Brain microvascular endothelial cell (primary cell): ENCODE measurements around the gene ADISSP.

Experiments
- DNase-seq: peaks from one replicate; pipeline ENCODE4 v3.0.0-alpha.2; 2020
- H3K27ac ChIP-seq: fragments of 250-450 bp; sonication (Bioruptor Pico); 2 replicates; pipeline ENCODE4 v1.5.1; 2020; ENCODE audit warnings: mild to moderate bottlenecking, moderate library complexity
- H3K27me3 ChIP-seq: fragments of 250-450 bp; sonication (Bioruptor Pico); replicated peaks from 2 replicates; pipeline ENCODE4 v1.5.1; 2020; ENCODE audit warnings: mild to moderate bottlenecking
- H3K36me3 ChIP-seq: fragments of 250-450 bp; sonication (Bioruptor Pico); replicated peaks from 2 replicates; pipeline ENCODE4 v1.5.1; 2020; ENCODE audit warnings: mild to moderate bottlenecking
- H3K4me3 ChIP-seq: 2 replicates; pipeline ENCODE4 v1.5.1; 2011; ENCODE audit warnings: low read depth, mild to moderate bottlenecking, control low read depth, low read length, moderate library complexity
- in situ Hi-C: cut with HindIII; loops from 2 replicates; pipeline ENCODE4 v1.10.0; 2017; ENCODE audit warnings: low sequenced_read_pairs, low pct_ligation_motif_present
- TF ChIP-seq, protein P1 (sequence below): IDR thresholded peaks from 2 replicates; pipeline ENCODE4 v1.5.1; 2011; ENCODE audit warnings: low read depth, mild to moderate bottlenecking, moderate library complexity, low read length, control low read depth, inconsistent platforms; ENCODE audit errors: missing control alignments

ADISSP gene

DNA sequence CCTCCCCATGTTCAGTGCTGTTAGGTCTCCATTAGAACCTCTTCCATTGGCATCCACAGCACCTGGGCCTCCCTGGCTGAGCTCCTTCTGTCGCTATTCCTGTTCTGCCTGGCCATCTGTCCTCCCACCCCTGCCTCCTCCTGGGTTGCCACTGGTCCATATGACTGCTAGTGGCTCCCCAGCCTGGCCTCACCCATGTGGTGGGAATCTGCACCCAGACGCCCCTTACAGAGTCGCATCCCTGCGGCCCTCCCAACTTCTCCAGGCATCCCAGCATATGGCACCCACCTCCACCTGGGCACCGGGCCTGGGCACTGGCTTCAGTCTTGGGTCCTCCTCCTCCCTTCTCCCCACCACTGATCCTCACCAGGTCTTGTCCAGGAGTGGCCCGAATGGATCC lies 36.3 kb upstream of the ADISSP start:
- no peak for DNase-seq
- H3K4me3 ChIP-seq: no peak overlapping the region
- in situ Hi-C loops: no loop called here
- TF ChIP-seq, protein P1, sequence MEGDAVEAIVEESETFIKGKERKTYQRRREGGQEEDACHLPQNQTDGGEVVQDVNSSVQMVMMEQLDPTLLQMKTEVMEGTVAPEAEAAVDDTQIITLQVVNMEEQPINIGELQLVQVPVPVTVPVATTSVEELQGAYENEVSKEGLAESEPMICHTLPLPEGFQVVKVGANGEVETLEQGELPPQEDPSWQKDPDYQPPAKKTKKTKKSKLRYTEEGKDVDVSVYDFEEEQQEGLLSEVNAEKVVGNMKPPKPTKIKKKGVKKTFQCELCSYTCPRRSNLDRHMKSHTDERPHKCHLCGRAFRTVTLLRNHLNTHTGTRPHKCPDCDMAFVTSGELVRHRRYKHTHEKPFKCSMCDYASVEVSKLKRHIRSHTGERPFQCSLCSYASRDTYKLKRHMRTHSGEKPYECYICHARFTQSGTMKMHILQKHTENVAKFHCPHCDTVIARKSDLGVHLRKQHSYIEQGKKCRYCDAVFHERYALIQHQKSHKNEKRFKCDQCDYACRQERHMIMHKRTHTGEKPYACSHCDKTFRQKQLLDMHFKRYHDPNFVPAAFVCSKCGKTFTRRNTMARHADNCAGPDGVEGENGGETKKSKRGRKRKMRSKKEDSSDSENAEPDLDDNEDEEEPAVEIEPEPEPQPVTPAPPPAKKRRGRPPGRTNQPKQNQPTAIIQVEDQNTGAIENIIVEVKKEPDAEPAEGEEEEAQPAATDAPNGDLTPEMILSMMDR: no peak
- H3K36me3 ChIP-seq: peaks cover 19% of the 10 kb centered on the region
- no peaks in the 10 kb centered on the region for H3K27me3 ChIP-seq
- H3K27ac ChIP-seq: no peak overlapping the region

DNA sequence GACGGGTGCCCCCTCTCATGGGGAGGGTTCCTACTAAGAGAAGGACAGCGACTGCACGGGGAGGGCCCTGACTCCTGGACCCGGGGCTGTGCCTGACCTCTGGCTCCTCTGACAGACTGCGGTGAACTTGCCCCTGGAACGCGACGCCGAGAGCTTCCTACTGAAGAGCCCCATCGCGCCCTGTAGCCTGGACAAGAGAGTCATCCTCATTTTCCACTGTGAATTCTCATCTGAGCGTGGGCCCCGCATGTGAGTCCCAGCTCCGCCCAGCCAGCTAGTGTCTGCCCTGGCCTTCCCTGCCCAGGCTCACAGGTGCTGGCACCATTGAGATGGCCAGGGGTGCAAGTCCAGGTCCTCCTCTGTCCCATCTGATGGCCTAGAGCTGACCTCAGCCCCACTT lies 35.7 kb upstream of the ADISSP start:
- Histone ChIP-seq H3K27ac (no peak overlapping the region), H3K36me3 (peaks cover 19% of the 10 kb centered on the region), H3K4me3 (no peak overlapping the region), H3K27me3 (no peaks in the 10 kb centered on the region)
- TF ChIP-seq, protein P1: no peak
- no peak for DNase-seq
- in situ Hi-C loops: no loop called here

GRCh38 chr20:3802524-3803239 lies 35.1 kb upstream of the ADISSP start:
- peaks cover 19% of the 10 kb centered on the region for H3K36me3 ChIP-seq
- TF ChIP-seq, protein P1: no peak
- no peaks in the 10 kb centered on the region for H3K27me3 ChIP-seq
- no peak overlapping the region for H3K27ac ChIP-seq
- DNase-seq: no peak
- H3K4me3 ChIP-seq: no peak overlapping the region
- in situ Hi-C loops: no loop called here

GRCh38 chr20:3801846-3802245 lies 34.3 kb upstream of the ADISSP start:
- H3K27ac ChIP-seq: no peak overlapping the region

GRCh38 chr20:3801299-3801698 lies 33.7 kb upstream of the ADISSP start:
- Histone ChIP-seq H3K36me3 (peaks cover 19% of the 10 kb centered on the region), H3K27me3 (no peaks in the 10 kb centered on the region), H3K27ac (no peak overlapping the region), H3K4me3 (no peak overlapping the region)
- in situ Hi-C loops: no loop called here
- no peak for DNase-seq
- TF ChIP-seq, protein P1: no peak

More at GRCh38 chr20:3801846-3802245, 34.3 kb upstream of the ADISSP start:
- TF ChIP-seq, protein P1: no peak
- in situ Hi-C loops: no loop called here
- Histone ChIP-seq H3K36me3 (peaks cover 19% of the 10 kb centered on the region), H3K4me3 (no peak overlapping the region), H3K27me3 (no peaks in the 10 kb centered on the region)
- DNase-seq: no peak

GRCh38 chr20:3800878-3801260 lies 33.3 kb upstream of the ADISSP start:
- peaks cover 19% of the 10 kb centered on the region for H3K36me3 ChIP-seq
- in situ Hi-C loops: no loop called here

More at GRCh38 chr20:3800878-3801260, 33.3 kb upstream of the ADISSP start:
- no peak for DNase-seq
- no peak overlapping the region for H3K27ac ChIP-seq
- TF ChIP-seq, protein P1: no peak
- no peaks in the 10 kb centered on the region for H3K27me3 ChIP-seq
- H3K4me3 ChIP-seq: no peak overlapping the region
